ENCODE measurements around the gene CHI3L2. TPM values are rescaled to one million over a fixed set of nuclear protein-coding genes. Genes with fewer than 3 reads are reported as not detected.

Gene CHI3L2, protein sequence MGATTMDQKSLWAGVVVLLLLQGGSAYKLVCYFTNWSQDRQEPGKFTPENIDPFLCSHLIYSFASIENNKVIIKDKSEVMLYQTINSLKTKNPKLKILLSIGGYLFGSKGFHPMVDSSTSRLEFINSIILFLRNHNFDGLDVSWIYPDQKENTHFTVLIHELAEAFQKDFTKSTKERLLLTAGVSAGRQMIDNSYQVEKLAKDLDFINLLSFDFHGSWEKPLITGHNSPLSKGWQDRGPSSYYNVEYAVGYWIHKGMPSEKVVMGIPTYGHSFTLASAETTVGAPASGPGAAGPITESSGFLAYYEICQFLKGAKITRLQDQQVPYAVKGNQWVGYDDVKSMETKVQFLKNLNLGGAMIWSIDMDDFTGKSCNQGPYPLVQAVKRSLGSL
- total RNA-seq = not detected in 2 replicates

DNA sequence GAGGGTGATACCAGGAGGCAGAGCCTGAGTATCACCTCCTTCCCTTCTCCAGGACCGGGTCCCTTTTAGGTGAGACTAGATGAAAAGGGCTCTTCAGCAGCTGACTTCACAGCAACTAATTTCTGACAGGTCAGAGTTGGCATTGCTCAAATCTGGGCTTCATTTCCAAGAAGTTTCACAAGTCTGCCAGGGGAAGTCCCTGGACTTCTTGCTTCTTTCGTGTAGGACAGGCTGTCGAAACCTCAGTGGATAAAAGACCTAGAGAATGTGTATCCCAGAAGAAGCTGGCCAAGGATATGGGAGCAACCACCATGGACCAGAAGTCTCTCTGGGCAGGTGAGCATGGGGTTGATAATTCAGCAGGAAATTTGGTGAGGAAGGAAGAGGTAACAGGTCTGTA is at the start of gene CHI3L2:
Gene CHI3L2, plus strand, starts transcription at position 280 of the 400 bp plus-strand sequence. Its CDS starts 17 bp downstream, at position 297.

DNA sequence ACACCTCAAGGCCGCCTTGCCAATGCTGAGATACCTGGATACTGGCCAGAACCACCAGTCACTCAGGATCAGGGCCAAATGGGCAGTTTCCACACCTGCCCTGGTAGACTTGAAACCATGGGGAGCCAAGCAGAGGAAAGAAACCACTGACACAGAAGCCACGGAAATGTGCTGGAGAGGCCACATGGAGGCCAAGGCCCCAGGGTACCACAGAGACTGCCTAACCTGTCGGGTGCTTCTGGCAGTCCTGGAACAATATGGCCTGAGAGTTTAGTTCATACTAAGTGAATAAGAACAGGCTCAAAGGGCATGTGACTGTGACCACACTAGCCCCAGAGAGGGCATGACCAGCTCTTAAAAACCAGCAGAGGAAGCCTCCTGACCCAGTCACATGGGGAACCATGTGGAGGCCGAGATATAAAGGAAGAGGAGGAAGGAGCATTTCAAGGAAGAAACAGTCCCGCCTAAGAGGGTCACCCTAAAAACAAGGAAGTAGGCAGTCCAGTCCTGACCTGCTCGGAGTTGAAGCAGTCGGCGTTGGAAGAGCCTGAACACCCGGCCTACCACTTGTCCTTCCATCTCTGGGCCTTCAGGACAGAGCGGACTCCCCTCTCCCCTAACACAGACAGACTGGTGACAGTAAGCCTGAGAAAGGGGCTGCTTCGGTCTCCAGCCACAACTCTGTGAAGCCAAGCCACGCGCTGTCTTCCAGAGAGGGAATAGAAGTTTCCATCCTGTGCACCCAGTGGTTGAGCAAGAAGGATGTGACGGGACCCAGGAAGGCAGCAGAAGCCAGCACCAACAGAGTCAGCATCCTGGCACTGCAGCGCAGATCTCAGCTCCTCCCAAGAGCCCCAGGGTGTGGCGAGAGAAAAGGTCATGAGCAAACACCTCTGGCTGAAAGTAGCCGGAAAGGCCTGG is 27.4 kb upstream of the CHI3L2 start, which contains the start of gene DENND2D:
Gene DENND2D, minus strand, starts transcription at position 766 of the 921 bp plus-strand sequence. Its CDS starts 187 bp downstream, at position 579.

DNA sequence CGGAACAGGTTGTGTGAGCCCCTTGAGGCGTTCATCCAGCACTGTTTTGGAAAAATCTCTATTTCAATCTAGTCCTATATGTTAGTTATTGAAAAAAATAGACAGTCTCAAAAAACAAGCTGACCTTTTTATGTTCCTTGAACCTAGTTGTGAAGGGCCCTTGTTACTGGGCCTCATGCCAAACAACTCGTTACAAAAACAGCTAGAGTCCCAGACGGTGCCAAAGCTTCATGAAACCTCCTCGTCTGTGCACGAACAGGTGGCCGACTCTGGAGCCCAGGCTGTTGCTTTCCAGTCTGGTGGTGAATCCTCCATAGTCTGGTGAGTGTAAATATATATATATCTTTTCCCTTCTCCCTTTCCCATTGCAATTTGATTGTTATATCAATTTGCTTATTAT is 63.1 kb downstream of the CHI3L2 start, which contains the start of gene CHIA:
Gene CHIA, plus strand, starts transcription at position 222 of the 400 bp plus-strand sequence. CDS start 19,617 bp downstream, outside the sequence.

Other genes starting within 250 kb of the CHI3L2 start
- 48.9 and 66.2 TPM in 2 replicates for gene DRAM2, start 87.6 kb upstream of the CHI3L2 start, total RNA-seq
- 30.7 and 35.8 TPM in 2 replicates for gene CEPT1, start 87.5 kb upstream of the CHI3L2 start, total RNA-seq
- 0.95 and 0.98 TPM in 2 replicates for gene DENND2D, start 27.1 kb upstream of the CHI3L2 start, total RNA-seq
- not detected in 2 replicates for gene CHIA, start 63.1 kb downstream of the CHI3L2 start, total RNA-seq
- 1.1 and 1.3 TPM in 2 replicates for gene OVGP1, start 200.0 kb downstream of the CHI3L2 start, total RNA-seq
- 27.3 and 31.2 TPM in 2 replicates for gene WDR77, start 221.5 kb downstream of the CHI3L2 start, total RNA-seq
- 147 and 252 TPM in 2 replicates for gene ATP5PB, start 221.8 kb downstream of the CHI3L2 start, total RNA-seq
- 0.09 and 0.11 TPM in 2 replicates for gene C1orf162, start 246.3 kb downstream of the CHI3L2 start, total RNA-seq

All from dermis lymphatic vessel endothelial cell (primary cell).